ENCODE data around the gene EGFR.

DNA sequence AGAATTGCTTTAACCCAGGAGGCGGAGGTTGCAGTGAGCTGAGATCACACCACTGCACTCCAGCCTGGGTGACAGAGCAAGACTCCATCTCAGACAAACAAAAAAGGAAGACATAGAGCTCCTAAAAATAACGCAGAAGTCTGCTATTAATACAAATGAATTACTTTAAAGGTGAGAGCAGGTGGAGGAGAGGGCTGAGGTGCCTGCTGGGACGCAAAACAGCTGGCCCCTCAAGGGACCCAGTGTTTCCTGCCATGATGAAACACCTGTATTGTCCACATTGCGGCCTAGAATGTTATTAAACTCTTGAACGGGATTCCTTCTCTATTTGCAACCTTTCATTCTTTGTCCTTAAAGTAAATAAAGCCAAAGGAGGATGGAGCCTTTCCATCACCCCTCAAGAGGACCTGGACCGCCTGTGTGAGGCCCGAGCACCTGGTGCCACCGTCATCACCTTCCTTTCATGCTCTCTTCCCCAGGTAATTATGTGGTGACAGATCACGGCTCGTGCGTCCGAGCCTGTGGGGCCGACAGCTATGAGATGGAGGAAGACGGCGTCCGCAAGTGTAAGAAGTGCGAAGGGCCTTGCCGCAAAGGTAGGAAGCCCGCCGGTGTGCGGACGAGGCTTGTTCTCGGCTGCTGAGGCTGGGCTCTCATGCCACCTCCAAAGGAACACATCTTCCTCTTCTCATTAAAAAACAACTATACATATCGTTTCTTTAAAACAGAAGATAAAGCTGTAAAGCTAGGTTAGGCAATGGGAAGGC lies 136.7 kb downstream of the EGFR start:
- TF ChIP-seq, protein P1, sequence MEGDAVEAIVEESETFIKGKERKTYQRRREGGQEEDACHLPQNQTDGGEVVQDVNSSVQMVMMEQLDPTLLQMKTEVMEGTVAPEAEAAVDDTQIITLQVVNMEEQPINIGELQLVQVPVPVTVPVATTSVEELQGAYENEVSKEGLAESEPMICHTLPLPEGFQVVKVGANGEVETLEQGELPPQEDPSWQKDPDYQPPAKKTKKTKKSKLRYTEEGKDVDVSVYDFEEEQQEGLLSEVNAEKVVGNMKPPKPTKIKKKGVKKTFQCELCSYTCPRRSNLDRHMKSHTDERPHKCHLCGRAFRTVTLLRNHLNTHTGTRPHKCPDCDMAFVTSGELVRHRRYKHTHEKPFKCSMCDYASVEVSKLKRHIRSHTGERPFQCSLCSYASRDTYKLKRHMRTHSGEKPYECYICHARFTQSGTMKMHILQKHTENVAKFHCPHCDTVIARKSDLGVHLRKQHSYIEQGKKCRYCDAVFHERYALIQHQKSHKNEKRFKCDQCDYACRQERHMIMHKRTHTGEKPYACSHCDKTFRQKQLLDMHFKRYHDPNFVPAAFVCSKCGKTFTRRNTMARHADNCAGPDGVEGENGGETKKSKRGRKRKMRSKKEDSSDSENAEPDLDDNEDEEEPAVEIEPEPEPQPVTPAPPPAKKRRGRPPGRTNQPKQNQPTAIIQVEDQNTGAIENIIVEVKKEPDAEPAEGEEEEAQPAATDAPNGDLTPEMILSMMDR (IDR thresholded peaks at IDR 0.05; ENCODE audit: low read length) = no peak
- TF ChIP-seq EZH2 (optimal IDR thresholded peaks at IDR 0.05; ENCODE audit: low read depth, low read length) (no peak), EZH2phosphoT487 (IDR thresholded peaks at IDR 0.05; ENCODE audit: low read length) (no peak)
